ENCODE data around the gene ANXA3.
"Not testable (repeated sequence)": the region's sequence is repeated elsewhere in the genome, so short reads cannot be mapped to it uniquely, and the experiment has no call there.

Gene ANXA3

DNA sequence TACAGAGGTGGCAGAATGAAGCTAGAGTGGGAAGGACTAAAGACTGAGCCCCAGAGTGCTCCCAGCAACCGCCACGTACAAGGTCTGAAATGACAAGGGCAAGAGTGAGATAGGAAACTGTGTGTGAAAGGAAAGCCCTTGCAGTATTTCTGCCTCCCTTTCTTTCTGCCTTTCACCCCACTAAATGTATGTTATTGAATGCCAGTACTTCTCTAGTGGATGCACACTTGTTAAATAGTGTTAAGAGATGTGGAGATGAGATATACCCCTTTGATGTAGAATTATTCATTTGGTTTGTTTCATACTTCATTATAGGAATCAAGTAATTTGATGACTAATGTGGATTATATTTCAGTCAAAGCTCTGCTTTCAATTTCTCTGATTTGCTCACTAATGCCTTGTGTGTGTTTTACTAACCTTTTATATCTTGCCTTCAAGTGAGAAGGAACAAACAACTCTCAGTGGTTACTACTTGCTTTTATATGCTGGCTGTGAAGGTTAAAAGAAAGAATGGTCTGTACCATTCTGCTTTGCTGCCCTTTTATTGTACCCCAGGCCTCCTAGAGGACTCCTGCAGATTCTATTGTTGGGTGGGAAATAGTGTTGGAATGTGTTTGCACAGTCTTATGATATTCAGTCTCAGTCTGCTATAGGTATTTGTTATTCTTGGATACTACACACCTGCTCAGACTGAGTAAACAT lies 8.0 kb upstream of the ANXA3 start:
- DNase-seq (ENCODE audit: low read depth) = no peak
- H3K4me3 ChIP-seq (ENCODE audit: low read depth, low read length) = no peak overlapping the region
- TF ChIP-seq, protein P1, sequence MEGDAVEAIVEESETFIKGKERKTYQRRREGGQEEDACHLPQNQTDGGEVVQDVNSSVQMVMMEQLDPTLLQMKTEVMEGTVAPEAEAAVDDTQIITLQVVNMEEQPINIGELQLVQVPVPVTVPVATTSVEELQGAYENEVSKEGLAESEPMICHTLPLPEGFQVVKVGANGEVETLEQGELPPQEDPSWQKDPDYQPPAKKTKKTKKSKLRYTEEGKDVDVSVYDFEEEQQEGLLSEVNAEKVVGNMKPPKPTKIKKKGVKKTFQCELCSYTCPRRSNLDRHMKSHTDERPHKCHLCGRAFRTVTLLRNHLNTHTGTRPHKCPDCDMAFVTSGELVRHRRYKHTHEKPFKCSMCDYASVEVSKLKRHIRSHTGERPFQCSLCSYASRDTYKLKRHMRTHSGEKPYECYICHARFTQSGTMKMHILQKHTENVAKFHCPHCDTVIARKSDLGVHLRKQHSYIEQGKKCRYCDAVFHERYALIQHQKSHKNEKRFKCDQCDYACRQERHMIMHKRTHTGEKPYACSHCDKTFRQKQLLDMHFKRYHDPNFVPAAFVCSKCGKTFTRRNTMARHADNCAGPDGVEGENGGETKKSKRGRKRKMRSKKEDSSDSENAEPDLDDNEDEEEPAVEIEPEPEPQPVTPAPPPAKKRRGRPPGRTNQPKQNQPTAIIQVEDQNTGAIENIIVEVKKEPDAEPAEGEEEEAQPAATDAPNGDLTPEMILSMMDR (IDR thresholded peaks at IDR 0.05; ENCODE audit: control insufficient read depth, extremely low read depth, insufficient read depth) = no peak

DNA sequence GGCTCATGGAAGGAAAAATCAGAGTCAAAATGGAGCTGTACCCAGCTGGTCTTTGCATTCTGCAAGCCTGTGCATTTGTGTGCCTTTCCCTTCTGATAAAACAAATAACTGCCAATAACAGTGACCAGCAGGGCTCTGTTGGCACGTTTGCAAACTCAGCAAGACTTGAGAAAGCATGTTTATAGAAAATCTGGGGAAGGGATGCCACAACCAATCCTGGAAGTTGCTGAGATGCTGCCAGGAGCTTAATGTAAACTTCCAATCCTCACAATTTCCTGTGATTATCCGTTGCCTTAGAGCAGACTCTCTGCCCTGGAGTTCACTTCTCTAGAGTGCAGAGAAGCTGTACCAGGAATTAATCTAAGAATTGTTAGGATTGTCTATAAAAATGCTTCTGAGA lies 6.9 kb upstream of the ANXA3 start:
- TF ChIP-seq, protein P1 (IDR thresholded peaks at IDR 0.05; ENCODE audit: control insufficient read depth, extremely low read depth, insufficient read depth) = no peak
- no peak overlapping the region for H3K4me3 ChIP-seq (ENCODE audit: low read depth, low read length)
- DNase-seq (ENCODE audit: low read depth) = peak; percentile 47

DNA sequence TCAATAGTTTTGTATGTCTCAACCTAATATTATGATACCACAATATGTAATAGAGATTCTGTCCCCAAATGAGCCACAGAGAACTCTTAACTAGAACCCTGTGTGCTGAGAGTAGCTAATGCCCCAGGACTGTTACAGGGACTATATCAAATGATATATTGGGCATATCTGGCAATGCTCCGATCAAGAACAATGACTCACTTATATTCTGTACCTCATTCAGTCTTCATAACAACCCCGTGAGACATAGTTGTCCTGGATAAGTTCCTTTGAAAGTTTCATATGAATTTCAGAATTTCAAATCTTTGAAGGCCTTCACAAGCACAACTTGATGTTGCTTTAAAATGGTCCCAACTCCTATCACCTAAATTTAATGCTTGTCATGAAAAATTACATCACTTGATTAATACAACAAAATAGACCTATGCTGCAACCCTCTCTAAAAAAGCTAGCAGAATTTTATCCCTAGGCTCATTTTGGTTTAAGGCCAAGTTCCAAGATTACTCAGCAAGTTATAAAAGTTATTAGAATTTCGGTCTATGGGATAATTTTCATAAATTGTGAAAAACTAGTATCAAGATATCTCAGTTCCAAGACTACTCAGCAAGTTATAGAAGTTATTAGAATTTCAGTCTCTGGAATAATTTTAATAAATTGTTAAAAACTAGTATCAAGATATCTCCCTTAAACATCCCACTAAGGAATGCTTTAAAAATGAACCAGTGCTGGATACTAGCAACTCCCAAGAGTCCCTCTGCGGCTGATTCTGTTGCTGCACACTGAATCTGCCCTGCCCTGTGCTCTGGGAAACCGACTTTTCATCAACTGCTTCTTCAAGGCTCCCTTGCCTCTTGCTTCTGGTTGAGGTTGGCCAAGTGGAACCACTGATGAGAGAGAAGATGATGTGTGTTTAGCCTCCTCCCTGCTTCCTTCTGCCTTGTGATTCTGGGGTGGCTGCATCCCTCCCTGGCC lies 6.0 kb upstream of the ANXA3 start:
- TF ChIP-seq, protein P1 (IDR thresholded peaks at IDR 0.05; ENCODE audit: control insufficient read depth, extremely low read depth, insufficient read depth) = no peak
- H3K4me3 ChIP-seq (ENCODE audit: low read depth, low read length) = no peak overlapping the region
- DNase-seq (ENCODE audit: low read depth) = no peak

DNA sequence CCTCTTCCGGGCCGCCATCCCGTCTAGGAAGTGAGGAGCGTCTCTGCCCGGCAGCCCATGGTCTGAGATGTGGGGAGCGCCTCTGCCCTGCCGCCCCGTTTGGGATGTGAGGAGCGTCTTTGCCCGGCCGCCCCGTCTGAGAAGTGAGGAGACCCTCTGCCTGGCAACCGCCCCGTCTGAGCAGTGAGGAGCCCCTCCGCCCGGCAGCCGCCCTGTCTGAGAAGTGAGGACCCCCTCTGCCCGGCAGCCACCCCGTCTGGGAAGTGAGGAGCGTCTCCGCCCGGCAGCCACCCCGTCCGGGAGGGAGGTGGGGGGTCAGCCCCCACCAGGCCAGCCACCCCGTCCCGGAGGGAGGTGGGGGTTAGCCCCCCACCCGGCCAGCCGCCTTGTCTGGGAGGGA lies 3.7 kb upstream of the ANXA3 start:
- not testable (repeated sequence) for DNase-seq (ENCODE audit: low read depth); H3K4me3 ChIP-seq (ENCODE audit: low read depth, low read length)

DNA sequence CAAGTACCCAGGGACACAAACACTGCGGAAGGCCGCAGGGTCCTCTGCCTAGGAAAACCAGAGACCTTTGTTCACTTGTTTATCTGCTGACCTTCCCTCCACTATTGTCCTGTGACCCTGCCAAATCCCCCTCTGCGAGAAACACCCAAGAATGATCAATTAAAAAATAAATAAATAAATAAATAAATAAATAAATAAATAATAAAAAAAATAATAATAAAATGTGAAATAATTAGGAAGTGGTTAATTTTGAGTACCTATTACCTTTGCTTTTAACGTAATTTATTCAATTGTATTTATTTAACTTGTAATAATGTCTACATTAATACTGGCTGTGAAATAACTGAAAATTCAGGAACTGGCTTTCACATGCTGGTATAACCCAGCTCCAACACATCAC lies 2.7 kb upstream of the ANXA3 start:
- DNase-seq (ENCODE audit: low read depth); H3K4me3 ChIP-seq (ENCODE audit: low read depth, low read length): not testable (repeated sequence)

DNA sequence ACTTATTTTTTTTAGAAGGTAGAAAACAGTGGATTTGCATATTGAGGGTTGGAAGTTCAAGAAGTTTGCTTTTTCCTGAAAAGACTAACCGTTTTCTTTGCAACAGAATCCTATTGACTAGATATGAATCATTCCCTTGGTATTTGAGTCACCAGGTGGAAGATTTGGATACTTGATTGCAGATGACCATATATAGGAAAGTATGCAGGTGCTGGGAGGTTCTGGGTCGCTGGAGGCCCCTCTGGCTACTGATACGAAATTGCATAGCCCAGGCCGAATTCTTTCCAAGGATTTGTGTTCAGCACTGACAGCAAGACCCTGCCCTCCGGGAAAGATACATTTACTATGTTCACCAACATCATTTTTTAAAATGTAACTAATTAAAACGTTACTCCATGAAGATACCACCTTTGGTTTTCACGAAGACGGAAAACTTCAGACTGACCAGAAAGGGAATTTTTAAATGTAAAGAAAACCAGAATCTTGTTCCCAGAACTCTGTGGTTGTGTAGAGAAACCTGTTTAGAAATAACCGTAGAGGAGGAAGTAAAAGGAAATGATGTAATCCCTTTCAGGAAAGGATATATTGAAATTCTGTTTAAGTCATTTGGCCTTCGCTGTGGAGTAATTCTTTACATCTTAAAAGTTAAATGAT lies 946 bp downstream of the ANXA3 start:
- TF ChIP-seq, protein P1 (IDR thresholded peaks at IDR 0.05; ENCODE audit: control insufficient read depth, extremely low read depth, insufficient read depth) = no peak
- H3K4me3 ChIP-seq (ENCODE audit: low read depth, low read length) = no peak overlapping the region
- no peak for DNase-seq (ENCODE audit: low read depth)

DNA sequence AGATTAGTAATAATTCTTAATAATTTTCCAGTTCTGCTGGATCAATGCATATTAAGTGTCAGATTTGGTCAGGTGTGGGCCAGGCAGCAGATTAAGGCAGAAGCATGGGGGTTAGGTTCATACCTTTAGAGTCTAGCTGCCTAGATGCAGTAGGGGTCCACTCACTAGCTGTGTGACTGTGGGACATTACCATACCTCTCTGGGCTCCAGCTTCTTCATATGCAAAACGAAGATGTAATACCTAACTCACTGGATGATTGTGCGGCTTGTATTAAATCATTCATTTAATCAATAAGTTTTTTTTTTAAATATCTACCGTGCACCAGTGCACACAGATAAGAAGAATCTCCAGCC lies 1.4 kb downstream of the ANXA3 start:
- TF ChIP-seq, protein P1 (IDR thresholded peaks at IDR 0.05; ENCODE audit: control insufficient read depth, extremely low read depth, insufficient read depth) = no peak
- H3K4me3 ChIP-seq (ENCODE audit: low read depth, low read length) = no peak overlapping the region
- no peak for DNase-seq (ENCODE audit: low read depth)
